Activated T-cell treated with anti-CD3 and anti-CD28 coated beads, Interleukin-2, amount 50 U/mL, for 4 hours (primary cell): ENCODE data around the gene SLC35B2. TPM values are rescaled to one million over a fixed set of nuclear protein-coding genes. Genes with fewer than 3 reads are reported as not detected.

ENCODE experiments used
- ATAC-seq, 2 donors: fragments of 200-7000 bp; cut with Tn5 transposase; one replicate each; pipeline ENCODE4 v1.10.0; 2021
- DNase-seq: peaks from one replicate; pipeline ENCODE4 v3.0.0-alpha.2; 2020
- H3K27me3 Mint-ChIP-seq: one replicate; pipeline ENCODE4 v1.8.0; 2021; ENCODE audit warnings: low read depth, mixed read lengths
- H3K36me3 Mint-ChIP-seq: one replicate; pipeline ENCODE4 v1.8.0; 2022; ENCODE audit warnings: mixed read lengths; ENCODE audit not compliant: insufficient read depth
- H3K4me1 Mint-ChIP-seq: one replicate; pipeline ENCODE4 v1.8.0; 2021; ENCODE audit warnings: low read depth, mixed read lengths
- H3K4me3 Mint-ChIP-seq: one replicate; pipeline ENCODE4 v1.8.0; 2021; ENCODE audit warnings: mild to moderate bottlenecking, moderate library complexity, mixed read lengths
- H3K9me3 Mint-ChIP-seq: one replicate; pipeline ENCODE4 v1.8.0; 2021; ENCODE audit warnings: mixed read lengths
- total RNA-seq, 3 donors: library from RNA; stranded (reverse); gene quantifications; one replicate each; pipeline ENCODE4 v1.2.1, GENCODE V29; 2021

The SLC35B2 gene, protein sequence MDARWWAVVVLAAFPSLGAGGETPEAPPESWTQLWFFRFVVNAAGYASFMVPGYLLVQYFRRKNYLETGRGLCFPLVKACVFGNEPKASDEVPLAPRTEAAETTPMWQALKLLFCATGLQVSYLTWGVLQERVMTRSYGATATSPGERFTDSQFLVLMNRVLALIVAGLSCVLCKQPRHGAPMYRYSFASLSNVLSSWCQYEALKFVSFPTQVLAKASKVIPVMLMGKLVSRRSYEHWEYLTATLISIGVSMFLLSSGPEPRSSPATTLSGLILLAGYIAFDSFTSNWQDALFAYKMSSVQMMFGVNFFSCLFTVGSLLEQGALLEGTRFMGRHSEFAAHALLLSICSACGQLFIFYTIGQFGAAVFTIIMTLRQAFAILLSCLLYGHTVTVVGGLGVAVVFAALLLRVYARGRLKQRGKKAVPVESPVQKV
- 10 to 100 TPM; 35.0 to 42.5 (median 40.8) TPM for total RNA-seq

DNA sequence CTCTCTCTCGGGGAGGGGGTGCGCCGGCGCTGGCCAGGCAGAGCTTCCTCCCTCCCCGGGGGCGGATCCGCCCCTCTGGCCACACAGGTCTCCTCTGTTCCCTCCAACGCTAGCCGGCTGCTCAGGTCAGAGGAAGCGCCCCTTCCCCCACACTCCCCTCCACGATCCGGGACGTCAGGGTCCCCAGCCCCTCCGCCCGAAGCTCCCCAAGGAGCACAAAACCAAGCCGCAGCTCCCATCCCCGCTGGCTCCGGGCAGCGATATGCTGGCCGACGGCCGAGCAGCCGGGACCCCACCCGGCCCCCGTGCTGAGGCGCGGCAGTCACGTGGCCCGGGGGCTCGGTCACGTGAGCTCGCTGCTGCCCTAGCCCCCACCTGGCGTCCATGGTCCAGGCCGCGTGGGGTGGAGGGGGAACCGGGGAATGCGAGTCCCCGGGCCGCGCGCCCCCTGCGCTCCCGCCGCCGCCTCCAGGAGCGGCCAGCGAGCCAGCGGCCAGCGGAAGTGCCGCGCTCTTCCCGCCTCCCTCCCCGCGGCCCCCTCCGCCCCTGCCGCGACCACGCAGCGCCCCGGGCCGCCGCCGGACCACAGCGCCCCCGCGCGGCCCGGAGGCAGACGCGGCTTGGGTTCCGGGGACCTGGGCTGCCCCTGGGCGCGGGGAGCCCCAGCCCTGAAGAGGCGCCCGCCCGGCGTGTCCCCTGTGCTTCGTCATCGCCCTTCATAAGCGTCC lies at the start of gene SLC35B2:
Gene SLC35B2 (minus strand): TSS at position 504 of the 728 bp plus-strand sequence. CDS start 118 bp downstream, at position 386.
- no peaks in the 10 kb centered on the region for H3K27me3 Mint-ChIP-seq
- H3K36me3 Mint-ChIP-seq, result peaks cover 54% of the 10 kb centered on the region
- ATAC-seq (peak; percentile 53 to 60), DNase-seq (peak; percentile 56)
- peak within 1 kb of the TSS; percentile 94 for H3K4me3 Mint-ChIP-seq
- H3K4me1 Mint-ChIP-seq, result peaks cover 69% of the 10 kb centered on the region
- no peaks in the 10 kb centered on the region for H3K9me3 Mint-ChIP-seq

DNA sequence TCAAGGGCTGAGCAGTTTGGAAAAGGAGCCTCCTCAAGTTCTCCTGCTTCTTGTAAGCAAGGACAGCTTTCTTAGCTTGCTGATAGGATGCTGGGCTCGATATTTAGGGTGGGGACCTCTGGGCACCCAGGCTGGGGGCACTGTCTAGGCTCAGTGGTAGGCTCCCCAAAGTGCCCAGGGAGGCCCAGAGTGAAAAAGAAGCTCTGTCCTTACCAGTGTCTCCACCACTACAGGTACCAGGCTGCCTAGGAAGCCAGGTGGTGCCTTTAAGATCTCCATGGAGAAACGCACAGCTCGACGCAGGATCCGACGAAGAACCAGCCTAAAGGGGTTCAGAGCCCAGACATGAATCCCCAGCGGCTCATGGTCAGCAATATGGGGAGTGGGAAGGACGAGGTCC lies 49.4 kb upstream of the SLC35B2 start:
- Mint-ChIP-seq H3K36me3 (peaks cover 49% of the 10 kb centered on the region), H3K4me3 (no peak overlapping the region), H3K27me3 (no peaks in the 10 kb centered on the region), H3K9me3 (no peaks in the 10 kb centered on the region), H3K4me1 (peaks cover 4% of the 10 kb centered on the region)
- ATAC-seq (no peak), DNase-seq (no peak)

DNA sequence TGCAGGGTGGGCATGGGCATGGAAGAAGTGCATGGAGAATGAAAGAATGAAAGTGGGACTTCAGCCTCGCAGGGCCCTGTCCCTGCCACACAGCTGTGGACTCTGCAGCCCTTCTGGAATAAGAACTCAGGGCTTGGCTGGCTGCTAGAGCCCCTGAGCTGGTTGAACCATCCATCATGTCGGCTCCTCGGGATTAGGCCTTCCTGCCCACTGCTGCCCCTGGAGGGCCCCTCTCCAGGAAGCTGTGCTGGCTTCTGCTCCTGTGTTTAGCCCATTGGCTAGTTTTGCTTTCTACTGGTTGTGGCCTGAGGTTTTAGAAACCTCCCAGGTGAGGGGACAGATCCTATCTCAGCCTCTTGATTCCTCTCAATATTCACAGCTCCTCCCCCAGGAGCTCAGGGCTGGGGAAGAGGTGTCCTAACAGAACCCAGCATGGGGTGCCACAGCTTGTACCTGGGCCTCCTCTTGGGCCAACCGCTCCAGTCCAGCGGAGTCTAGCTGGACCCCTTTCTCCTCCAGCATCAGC lies 47.9 kb upstream of the SLC35B2 start:
- H3K4me3 Mint-ChIP-seq, result no peak overlapping the region
- no peaks in the 10 kb centered on the region for H3K9me3 Mint-ChIP-seq
- no peak for DNase-seq
- H3K4me1 Mint-ChIP-seq, result peaks cover 2% of the 10 kb centered on the region
- H3K36me3 Mint-ChIP-seq, result peaks cover 48% of the 10 kb centered on the region
- H3K27me3 Mint-ChIP-seq, result no peaks in the 10 kb centered on the region
- ATAC-seq, result no peak

DNA sequence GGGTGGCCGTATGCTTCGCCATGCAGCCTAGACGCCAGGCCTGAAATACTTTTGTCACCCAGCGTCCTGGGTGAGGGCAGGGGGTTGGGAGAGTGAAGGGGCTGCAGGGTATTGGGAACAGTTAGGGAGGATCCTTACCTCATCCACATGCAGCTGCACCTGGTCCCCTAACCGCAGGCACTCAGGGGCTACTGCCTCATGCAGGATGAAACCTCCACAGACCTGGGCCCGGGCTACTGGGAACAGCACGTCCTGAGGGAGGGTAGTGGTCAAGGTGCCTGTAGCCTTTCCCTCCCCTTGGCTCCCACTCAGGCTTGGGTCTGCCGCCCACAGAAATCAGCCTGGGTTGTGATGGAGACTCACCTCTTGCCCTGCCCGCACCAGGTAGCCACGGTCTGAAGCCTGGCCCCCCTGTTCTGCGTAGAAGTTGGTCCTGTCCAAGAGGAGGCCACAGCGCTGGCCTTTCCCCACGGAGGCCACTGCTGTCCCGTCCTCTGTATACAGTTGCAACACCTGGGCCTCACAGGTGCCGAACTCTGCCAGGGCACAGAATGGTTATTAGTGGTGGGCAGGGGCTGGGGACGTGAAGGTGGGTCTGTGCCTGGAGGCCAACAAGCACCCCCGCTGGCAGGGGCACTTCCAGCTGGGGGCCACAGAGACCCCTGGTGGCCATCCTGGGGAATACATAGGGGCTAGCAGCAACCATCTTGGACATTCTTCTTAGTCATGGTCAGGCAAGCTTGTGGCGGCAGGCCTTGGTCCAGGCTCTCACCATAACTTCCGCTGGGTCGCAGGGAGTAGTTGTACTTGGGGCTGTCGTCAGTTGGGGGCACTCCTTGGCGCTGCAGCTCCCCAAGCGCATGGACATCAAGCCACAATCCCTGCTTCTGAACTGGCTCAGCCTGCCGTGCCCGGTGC lies 47.2 kb upstream of the SLC35B2 start:
- peak; percentile 70 to 77 for ATAC-seq
- Mint-ChIP-seq H3K4me3 (no peak overlapping the region), H3K36me3 (peaks cover 43% of the 10 kb centered on the region), H3K4me1 (no peaks in the 10 kb centered on the region), H3K27me3 (no peaks in the 10 kb centered on the region), H3K9me3 (no peaks in the 10 kb centered on the region)
- DNase-seq, result peak; percentile 41

DNA sequence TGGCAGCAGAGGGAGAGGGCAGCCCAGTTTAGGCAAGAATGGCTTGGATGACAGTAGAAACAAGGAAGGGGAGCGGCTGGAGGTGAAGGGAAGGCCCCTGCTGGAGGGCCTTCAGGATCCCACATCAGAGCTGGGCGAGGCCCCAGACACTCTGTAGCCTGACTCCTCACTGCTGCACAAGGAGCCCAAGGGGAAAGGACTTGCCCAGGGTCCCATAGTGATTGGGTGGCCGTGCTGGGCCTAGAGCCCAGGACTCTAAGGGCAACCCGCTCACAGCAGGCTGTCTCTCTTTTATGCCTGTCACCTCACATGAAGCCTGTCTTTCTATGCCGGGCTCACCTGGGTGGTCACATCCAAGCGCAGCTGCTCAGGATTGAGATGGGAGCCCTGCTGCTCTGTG lies 46.5 kb upstream of the SLC35B2 start:
- Mint-ChIP-seq H3K27me3 (no peaks in the 10 kb centered on the region), H3K36me3 (peaks cover 38% of the 10 kb centered on the region), H3K4me3 (no peak overlapping the region), H3K9me3 (no peaks in the 10 kb centered on the region), H3K4me1 (no peaks in the 10 kb centered on the region)
- DNase-seq (no peak), ATAC-seq (no peak)

DNA sequence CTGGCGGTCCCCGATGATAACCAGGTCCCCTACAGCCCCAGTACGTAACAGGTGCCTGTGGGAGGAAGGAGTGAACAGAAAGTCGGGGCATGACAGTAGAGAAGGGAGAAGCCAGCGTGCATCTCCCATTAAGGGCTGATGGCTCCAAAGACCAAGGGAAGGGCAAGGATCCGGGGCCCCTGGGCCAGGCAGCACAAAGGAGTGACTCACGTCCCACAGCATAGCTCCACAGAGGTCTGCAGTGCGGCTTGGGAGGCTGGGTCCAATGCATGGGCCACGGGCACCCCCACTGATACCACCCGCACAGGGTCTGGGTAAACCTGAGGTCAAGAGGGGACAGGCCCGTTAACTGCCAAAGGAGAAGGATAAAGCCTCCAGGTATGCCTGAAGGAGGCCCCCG lies 45.5 kb upstream of the SLC35B2 start:
- H3K36me3 Mint-ChIP-seq, result peaks cover 33% of the 10 kb centered on the region
- H3K4me3 Mint-ChIP-seq, result no peak overlapping the region

DNA sequence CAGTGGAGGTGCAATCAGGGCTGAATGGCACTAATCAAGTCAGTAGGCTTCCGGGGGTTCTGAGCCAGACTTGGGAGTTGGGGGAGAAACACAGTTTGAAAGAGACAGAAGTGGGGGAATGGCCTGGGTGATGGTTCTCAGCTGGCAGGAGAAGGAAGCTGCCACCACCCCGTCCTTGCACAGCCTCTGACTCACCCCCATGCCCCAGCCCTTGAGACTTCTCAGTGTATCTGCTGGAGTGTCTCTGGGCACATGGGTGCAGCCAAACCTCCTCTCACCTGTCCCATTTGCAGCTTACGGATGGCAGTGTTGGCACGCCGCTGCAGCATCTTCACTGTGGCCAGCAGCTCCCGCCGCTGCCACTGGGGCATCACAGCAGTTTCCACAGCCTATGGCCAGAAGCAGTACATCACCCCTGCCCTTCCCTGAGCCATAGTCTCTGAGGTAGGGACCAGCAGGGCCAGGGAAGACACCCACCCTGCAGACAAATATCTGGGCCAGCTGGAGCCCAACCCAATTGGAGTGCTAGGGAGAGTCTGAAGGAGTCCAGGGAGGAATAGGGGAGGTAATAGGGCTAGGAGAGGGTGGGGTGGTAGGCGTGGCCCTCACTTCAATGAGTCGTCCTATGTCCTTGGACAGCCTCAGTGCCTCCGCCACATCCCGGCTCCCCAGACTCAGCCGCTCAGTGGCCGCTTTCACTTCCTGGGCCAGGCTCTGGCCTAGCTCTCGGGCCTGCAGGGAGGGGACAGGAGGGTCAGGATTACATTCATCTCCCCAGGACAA lies 44.6 kb upstream of the SLC35B2 start:
- Mint-ChIP-seq H3K4me3 (no peak overlapping the region), H3K36me3 (peaks cover 30% of the 10 kb centered on the region), H3K27me3 (peaks cover 2% of the 10 kb centered on the region), H3K4me1 (peaks cover 8% of the 10 kb centered on the region), H3K9me3 (no peaks in the 10 kb centered on the region)
- no peak for DNase-seq
- no peak for ATAC-seq

More for the DNA sequence above, 45.5 kb upstream of the SLC35B2 start:
- DNase-seq (no peak), ATAC-seq (no peak)
- H3K4me1 Mint-ChIP-seq, result peaks cover 4% of the 10 kb centered on the region
- no peaks in the 10 kb centered on the region for H3K9me3 Mint-ChIP-seq
- H3K27me3 Mint-ChIP-seq, result no peaks in the 10 kb centered on the region

DNA sequence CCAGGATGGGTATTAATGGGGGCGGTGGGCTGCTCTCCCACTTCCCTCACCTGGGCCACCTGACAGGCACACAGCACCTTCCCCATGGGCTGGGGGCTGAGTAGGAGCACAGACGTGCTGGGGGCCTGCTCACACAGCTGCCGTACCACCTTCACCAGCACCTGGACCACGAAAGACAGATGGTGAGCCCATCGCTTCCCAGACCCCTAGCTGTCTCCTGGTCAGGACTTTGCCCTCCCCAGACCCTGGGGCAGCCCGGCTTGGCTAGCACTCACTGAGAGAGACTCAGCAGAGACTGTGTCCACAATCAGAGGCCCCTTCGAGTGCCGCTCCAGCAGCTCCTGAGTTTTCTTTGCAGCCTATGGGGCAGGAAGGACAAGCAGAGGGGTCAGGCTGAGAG lies 43.8 kb upstream of the SLC35B2 start:
- Mint-ChIP-seq H3K36me3 (peaks cover 30% of the 10 kb centered on the region), H3K4me3 (no peak overlapping the region), H3K9me3 (no peaks in the 10 kb centered on the region), H3K27me3 (peaks cover 11% of the 10 kb centered on the region), H3K4me1 (peaks cover 10% of the 10 kb centered on the region)
- ATAC-seq, result no peak
- DNase-seq, result no peak

DNA sequence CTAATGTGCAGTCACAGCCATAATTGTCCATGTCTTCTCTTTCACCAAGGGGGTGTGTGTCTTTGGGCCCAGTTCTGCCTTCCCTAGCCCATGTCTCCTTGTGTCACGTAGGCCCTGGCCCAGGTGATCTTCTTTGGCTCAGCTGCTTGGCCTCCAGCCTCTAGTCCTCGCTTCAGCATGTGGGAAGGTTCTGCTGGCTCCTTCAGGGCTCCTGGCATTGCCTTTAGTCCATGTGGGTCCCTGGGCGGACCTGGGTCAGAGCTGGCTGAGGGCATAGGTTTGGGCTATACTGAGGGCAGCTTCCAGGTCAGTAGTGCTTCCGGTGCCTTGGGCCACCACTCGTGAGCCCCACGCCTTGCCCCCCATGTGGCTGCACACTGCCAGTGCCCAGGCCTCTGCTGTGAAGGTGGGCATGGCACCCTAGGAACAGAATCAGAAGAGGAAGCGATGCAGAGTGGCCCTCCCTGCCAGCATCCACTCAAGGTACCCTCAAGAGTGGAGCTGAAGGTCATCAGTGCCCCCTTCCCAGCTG lies 43.0 kb upstream of the SLC35B2 start:
- DNase-seq (no peak), ATAC-seq (no peak)
- Mint-ChIP-seq H3K27me3 (peaks cover 16% of the 10 kb centered on the region), H3K36me3 (peaks cover 24% of the 10 kb centered on the region), H3K4me3 (no peak overlapping the region), H3K4me1 (peaks cover 10% of the 10 kb centered on the region), H3K9me3 (no peaks in the 10 kb centered on the region)

DNA sequence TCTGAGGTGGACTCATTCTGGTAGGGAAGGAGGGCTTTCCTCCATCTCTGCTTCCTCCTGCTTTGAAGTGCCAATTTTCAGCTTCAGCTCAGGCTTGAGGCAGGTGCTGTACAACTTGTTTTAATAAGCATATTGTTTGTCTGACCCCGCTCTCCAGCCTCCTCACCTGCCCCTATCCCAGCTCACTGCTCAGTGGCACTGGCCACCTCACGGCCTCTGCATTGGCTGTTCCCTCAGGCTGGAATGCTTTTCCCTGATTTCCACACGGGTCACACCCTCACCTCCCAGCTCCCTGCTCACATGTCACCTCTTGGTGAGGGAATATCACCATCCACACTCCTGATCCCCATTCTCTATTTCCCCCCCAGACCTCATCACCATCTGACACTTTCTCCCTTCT lies 41.5 kb upstream of the SLC35B2 start:
- Mint-ChIP-seq H3K4me3 (no peak overlapping the region), H3K9me3 (no peaks in the 10 kb centered on the region), H3K36me3 (peaks cover 22% of the 10 kb centered on the region), H3K4me1 (peaks cover 10% of the 10 kb centered on the region), H3K27me3 (peaks cover 28% of the 10 kb centered on the region)
- DNase-seq (no peak), ATAC-seq (no peak)

DNA sequence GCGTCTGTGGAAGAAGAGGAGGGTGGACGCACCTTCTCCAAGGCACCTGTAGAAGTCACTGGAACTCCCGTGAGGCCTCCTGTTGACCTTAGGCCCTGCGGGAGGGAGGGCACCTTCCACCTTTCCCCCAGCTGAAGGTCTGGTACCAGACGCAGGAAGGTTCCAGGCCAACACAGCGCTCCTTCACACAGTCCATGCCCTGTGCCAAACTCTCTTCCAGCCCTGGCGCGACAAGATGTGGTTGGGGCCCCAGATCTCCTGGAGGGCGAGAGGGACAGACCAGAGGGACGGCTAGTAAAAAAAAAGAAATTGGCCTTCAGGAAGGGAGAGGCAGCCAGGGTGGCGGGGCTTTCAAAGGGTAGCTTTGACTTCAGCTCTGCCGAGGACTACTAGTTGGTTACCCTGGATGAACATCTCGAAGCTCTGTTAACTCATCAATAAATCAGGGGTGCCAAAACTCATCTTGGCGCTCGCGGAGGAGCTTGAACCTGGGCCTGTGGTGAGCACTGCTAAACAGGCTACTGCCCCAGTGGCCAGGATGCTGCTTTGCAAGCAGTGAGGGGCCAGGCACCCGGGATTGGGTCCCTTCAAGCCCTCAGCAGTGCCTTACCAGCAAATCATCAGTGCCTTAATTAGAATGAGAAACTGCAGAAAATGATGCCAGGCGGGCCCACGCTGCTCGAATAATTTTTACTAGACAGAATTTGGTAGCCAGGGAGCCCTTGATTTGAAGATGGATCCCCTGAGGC lies 40.9 kb upstream of the SLC35B2 start:
- peaks cover 34% of the 10 kb centered on the region for H3K27me3 Mint-ChIP-seq
- H3K36me3 Mint-ChIP-seq, result peaks cover 17% of the 10 kb centered on the region
- DNase-seq (no peak), ATAC-seq (no peak)
- H3K4me3 Mint-ChIP-seq, result peak overlapping the region; percentile 43
- H3K9me3 Mint-ChIP-seq, result no peaks in the 10 kb centered on the region
- peaks cover 10% of the 10 kb centered on the region for H3K4me1 Mint-ChIP-seq

DNA sequence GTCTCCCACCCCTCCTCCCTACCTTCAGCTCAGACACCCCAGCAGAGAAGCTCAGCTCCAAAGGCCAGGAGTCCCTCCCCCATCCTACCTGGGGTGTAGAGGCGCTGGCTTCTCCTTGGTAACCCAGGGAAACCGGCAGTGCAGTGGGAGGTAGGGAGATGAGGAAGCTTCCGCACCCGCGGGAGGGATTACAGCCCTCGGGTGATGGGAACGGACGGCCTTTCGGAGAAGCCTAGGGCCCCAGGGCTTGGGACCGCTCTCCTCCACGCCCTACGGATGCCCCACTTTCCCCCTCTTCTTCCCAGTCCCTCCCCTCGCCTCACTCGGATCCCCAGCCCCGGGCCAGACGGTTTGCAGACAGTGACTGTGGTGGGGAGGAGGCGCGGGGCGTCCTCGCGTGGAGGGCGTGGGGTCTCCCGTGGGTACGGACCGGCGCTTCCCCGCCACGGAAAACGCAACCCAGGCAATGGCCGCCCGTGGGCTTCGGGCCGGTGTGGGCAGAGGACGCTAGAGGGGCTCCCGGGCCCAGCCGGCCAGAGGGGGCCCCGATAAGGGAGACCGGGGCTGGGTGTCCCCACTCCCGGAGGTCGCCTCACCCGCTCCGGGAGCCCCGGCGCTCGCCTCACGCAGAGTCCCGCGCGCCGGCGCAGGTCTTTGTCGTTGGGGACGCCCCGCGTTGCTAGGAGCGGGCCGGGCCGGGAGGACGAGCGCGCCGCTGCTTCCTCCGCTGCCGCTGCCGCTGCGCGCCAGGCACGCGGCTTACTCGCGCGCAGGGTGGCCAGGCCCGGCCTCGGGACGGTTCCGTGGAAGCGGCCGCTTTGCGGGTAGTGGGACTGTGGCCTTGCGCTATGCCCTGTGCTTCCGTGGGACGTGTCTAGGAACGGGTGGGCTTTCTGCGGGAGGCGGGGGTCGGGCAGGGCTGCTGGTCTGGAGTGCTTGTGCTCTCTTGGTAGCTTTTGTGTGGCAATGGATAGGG lies 40.0 kb upstream of the SLC35B2 start:
- peaks cover 17% of the 10 kb centered on the region for H3K36me3 Mint-ChIP-seq
- peak overlapping the region; percentile 46 for H3K4me3 Mint-ChIP-seq

More for the DNA sequence above, 40.0 kb upstream of the SLC35B2 start:
- peak; percentile 87 to 89 for ATAC-seq
- Mint-ChIP-seq H3K4me1 (peaks cover 10% of the 10 kb centered on the region), H3K9me3 (no peaks in the 10 kb centered on the region), H3K27me3 (peaks cover 38% of the 10 kb centered on the region)
- peak; percentile 34 for DNase-seq
